Mesendoderm (in vitro differentiated cells): ENCODE results near the gene MVK.

ENCODE experiments used
- DNase-seq: peaks from one replicate; pipeline ENCODE4 v3.0.0; 2013
- H2AK5ac ChIP-seq: 2 replicates; pipeline ENCODE4 v1.6.1; 2013; ENCODE audit warnings: low read length, inconsistent platforms
- H2BK120ac ChIP-seq: 2 replicates; pipeline ENCODE4 v1.6.1; 2013; ENCODE audit warnings: low read depth, mild to moderate bottlenecking, low read length, moderate library complexity, mixed read lengths
- H2BK15ac ChIP-seq: replicated peaks from 2 replicates; pipeline ENCODE4 v1.6.1; 2013; ENCODE audit warnings: low read depth, mild to moderate bottlenecking, moderate library complexity
- H2BK5ac ChIP-seq: 2 replicates; pipeline ENCODE4 v1.6.1; 2013; ENCODE audit warnings: low read length, inconsistent platforms
- H3K18ac ChIP-seq: 2 replicates; pipeline ENCODE4 v1.6.1; 2013; ENCODE audit warnings: mild to moderate bottlenecking, low read length, mixed read lengths
- H3K23ac ChIP-seq: one replicate; pipeline ENCODE4 v1.6.1; 2013; ENCODE audit warnings: low read length
- H3K27ac ChIP-seq: 2 replicates; pipeline ENCODE4 v1.5.1; 2013; ENCODE audit warnings: low read depth, mild to moderate bottlenecking, inconsistent platforms, low read length, moderate library complexity
- H3K27me3 ChIP-seq: 2 replicates; pipeline ENCODE4 v1.6.1; 2013; ENCODE audit warnings: low read length, control low read depth, mild to moderate bottlenecking, inconsistent platforms; ENCODE audit not compliant: insufficient read depth, poor library complexity
- H3K36me3 ChIP-seq: 2 replicates; pipeline ENCODE4 v1.6.1; 2013; ENCODE audit warnings: low read length, inconsistent platforms; ENCODE audit not compliant: control insufficient read depth, insufficient read depth
- H3K4ac ChIP-seq: one replicate; pipeline ENCODE4 v1.6.1; 2013; ENCODE audit warnings: low read depth, mild to moderate bottlenecking, low read length, moderate library complexity
- H3K4me1 ChIP-seq: 2 replicates; pipeline ENCODE4 v1.6.1; 2013; ENCODE audit warnings: low read depth, low read length, inconsistent platforms; ENCODE audit not compliant: control insufficient read depth
- H3K4me2 ChIP-seq: 2 replicates; pipeline ENCODE4 v1.6.1; 2013; ENCODE audit warnings: low read length
- H3K4me3 ChIP-seq: 2 replicates; pipeline ENCODE4 v1.5.1; 2013; ENCODE audit warnings: mild to moderate bottlenecking, low read length
- H3K56ac ChIP-seq: one replicate; pipeline ENCODE4 v1.6.1; 2013; ENCODE audit warnings: low read length
- H3K79me1 ChIP-seq: 2 replicates; pipeline ENCODE4 v1.6.1; 2013; ENCODE audit warnings: low read length, inconsistent platforms
- H3K79me2 ChIP-seq: 2 replicates; pipeline ENCODE4 v1.6.1; 2013; ENCODE audit warnings: mild to moderate bottlenecking, low read length; ENCODE audit not compliant: control insufficient read depth, insufficient read depth
- H3K9ac ChIP-seq: 2 replicates; pipeline ENCODE4 v1.6.1; 2013; ENCODE audit warnings: low read length, inconsistent platforms
- H4K5ac ChIP-seq: one replicate; pipeline ENCODE4 v1.6.1; 2013; ENCODE audit warnings: low read length
- H4K8ac ChIP-seq: one replicate; pipeline ENCODE4 v1.6.1; 2013; ENCODE audit warnings: low read depth, mild to moderate bottlenecking, control low read depth, low read length, moderate library complexity
- WGBS: extraction: QIAGEN DNeasy Blood & Tissue Kit; methylation state at CpG from one replicate; pipeline ENCODE4 v1.1.7; 2013; ENCODE audit warnings: low lambda C conversion rate, missing lambda C conversion rate; ENCODE audit not compliant: insufficient coverage; ENCODE audit errors: extremely low coverage; 5-methylcytosine and 5-hydroxymethylcytosine counted together

MVK gene

GRCh38 chr12:109589691-109590245 is 16.2 kb downstream of the MVK start:
- no CpG with 5 or more reads among the region's 16 CpGs for WGBS

GRCh38 chr12:109590566-109590965 is 17.0 kb downstream of the MVK start:
- WGBS: no CpG with 5 or more reads among the region's 8 CpGs
- DNase-seq: no peak

More at GRCh38 chr12:109589691-109590245, 16.2 kb downstream of the MVK start:
- Histone ChIP-seq H3K18ac (no peak overlapping the region), H3K4me2 (no peak overlapping the region), H3K4me1 (no peaks in the 10 kb centered on the region), H2BK15ac (no peak overlapping the region), H3K4ac (no peak overlapping the region), H3K56ac (no peak overlapping the region), H3K27me3 (no peaks in the 10 kb centered on the region), H4K5ac (no peak overlapping the region), H2BK120ac (no peak overlapping the region), H3K27ac (no peak overlapping the region), H3K4me3 (no peak overlapping the region), H3K36me3 (peaks cover 9% of the 10 kb centered on the region), H2BK5ac (no peak overlapping the region), H2AK5ac (no peak overlapping the region), H3K79me1 (no peaks in the 10 kb centered on the region), H3K9ac (no peak overlapping the region), H4K8ac (no peak overlapping the region), H3K23ac (no peak overlapping the region), H3K79me2 (no peaks in the 10 kb centered on the region)
- no peak for DNase-seq

GRCh38 chr12:109591041-109591440 is 17.4 kb downstream of the MVK start:
- H4K8ac ChIP-seq: no peak overlapping the region
- H3K4me2 ChIP-seq: no peak overlapping the region

More at GRCh38 chr12:109590566-109590965, 17.0 kb downstream of the MVK start:
- H3K79me1 ChIP-seq: no peaks in the 10 kb centered on the region
- H3K4ac ChIP-seq: no peak overlapping the region
- H3K56ac ChIP-seq: no peak overlapping the region
- H3K18ac ChIP-seq: no peak overlapping the region
- H2BK5ac ChIP-seq: no peak overlapping the region
- H3K27ac ChIP-seq: no peak overlapping the region
- H3K4me1 ChIP-seq: no peaks in the 10 kb centered on the region
- no peak overlapping the region for H3K23ac ChIP-seq
- H2AK5ac ChIP-seq: no peak overlapping the region
- H2BK15ac ChIP-seq: no peak overlapping the region
- no peak overlapping the region for H3K4me2 ChIP-seq
- H4K5ac ChIP-seq: no peak overlapping the region
- H3K79me2 ChIP-seq: no peaks in the 10 kb centered on the region
- no peak overlapping the region for H3K4me3 ChIP-seq
- H3K9ac ChIP-seq: no peak overlapping the region
- H4K8ac ChIP-seq: no peak overlapping the region
- peaks cover 9% of the 10 kb centered on the region for H3K36me3 ChIP-seq
- H2BK120ac ChIP-seq: no peak overlapping the region
- H3K27me3 ChIP-seq: no peaks in the 10 kb centered on the region

GRCh38 chr12:109592195-109592904 is 18.8 kb downstream of the MVK start:
- Histone ChIP-seq H3K18ac (no peak overlapping the region), H4K8ac (no peak overlapping the region), H2BK120ac (no peak overlapping the region), H3K79me2 (no peaks in the 10 kb centered on the region), H4K5ac (no peak overlapping the region), H2AK5ac (no peak overlapping the region), H3K27me3 (no peaks in the 10 kb centered on the region), H3K36me3 (peaks cover 6% of the 10 kb centered on the region), H3K79me1 (no peaks in the 10 kb centered on the region), H3K23ac (no peak overlapping the region), H3K4me3 (no peak overlapping the region), H3K4ac (no peak overlapping the region), H3K56ac (no peak overlapping the region), H3K4me2 (no peak overlapping the region), H2BK5ac (no peak overlapping the region), H3K27ac (no peak overlapping the region), H3K9ac (no peak overlapping the region), H3K4me1 (no peaks in the 10 kb centered on the region), H2BK15ac (no peak overlapping the region)
- DNase-seq: no peak
- no CpG with 5 or more reads among the region's 19 CpGs for WGBS

More at GRCh38 chr12:109591041-109591440, 17.4 kb downstream of the MVK start:
- Histone ChIP-seq H3K9ac (no peak overlapping the region), H3K23ac (no peak overlapping the region), H3K4me3 (no peak overlapping the region), H2BK120ac (no peak overlapping the region), H3K36me3 (peaks cover 9% of the 10 kb centered on the region), H2AK5ac (no peak overlapping the region), H3K27me3 (no peaks in the 10 kb centered on the region), H2BK5ac (no peak overlapping the region), H3K56ac (no peak overlapping the region), H3K18ac (no peak overlapping the region), H4K5ac (no peak overlapping the region), H3K79me2 (no peaks in the 10 kb centered on the region), H3K4ac (no peak overlapping the region), H3K27ac (no peak overlapping the region), H2BK15ac (no peak overlapping the region), H3K79me1 (no peaks in the 10 kb centered on the region), H3K4me1 (no peaks in the 10 kb centered on the region)
- no peak for DNase-seq
- no CpG with 5 or more reads among the region's 10 CpGs for WGBS

- no peak overlapping the region for H2AK5ac ChIP-seq
- WGBS: no CpG with 5 or more reads among the region's 9 CpGs
Measured at GRCh38 chr12:109592905-109593272, 19.3 kb downstream of the MVK start.

More at GRCh38 chr12:109592905-109593272, 19.3 kb downstream of the MVK start:
- H3K27me3 ChIP-seq: no peaks in the 10 kb centered on the region
- no peaks in the 10 kb centered on the region for H3K79me2 ChIP-seq
- no peak overlapping the region for H3K4me2 ChIP-seq
- H2BK15ac ChIP-seq: no peak overlapping the region
- no peak overlapping the region for H3K18ac ChIP-seq
- no peak overlapping the region for H3K23ac ChIP-seq
- no peak overlapping the region for H3K4me3 ChIP-seq
- H4K8ac ChIP-seq: no peak overlapping the region
- no peaks in the 10 kb centered on the region for H3K4me1 ChIP-seq
- no peaks in the 10 kb centered on the region for H3K79me1 ChIP-seq
- H2BK120ac ChIP-seq: no peak overlapping the region
- no peak overlapping the region for H3K4ac ChIP-seq
- no peak overlapping the region for H3K9ac ChIP-seq
- no peak overlapping the region for H2BK5ac ChIP-seq
- no peak for DNase-seq
- peaks cover 6% of the 10 kb centered on the region for H3K36me3 ChIP-seq
- H3K56ac ChIP-seq: no peak overlapping the region
- H3K27ac ChIP-seq: no peak overlapping the region
- no peak overlapping the region for H4K5ac ChIP-seq
